OCI-LY1 (cell line): ENCODE data around the gene CRYBA1.

Source experiments
- H2AFZ ChIP-seq: fragments of 200-600 bp; sonication (generic), shearing (Covaris generic); 2 replicates; pipeline ENCODE4 v1.6.0; 2014; ENCODE audit warnings: antibody characterized with exemption, mild to moderate bottlenecking, low read length
- H3F3A ChIP-seq: fragments of 200-600 bp; sonication (generic), shearing (Covaris generic); 2 replicates; pipeline ENCODE4 v1.6.0; 2014; ENCODE audit warnings: mild to moderate bottlenecking, antibody characterized with exemption, low read length, moderate library complexity; ENCODE audit not compliant: insufficient read depth
- H3K27ac ChIP-seq: fragments of 200-600 bp; sonication (generic); 2 replicates; pipeline ENCODE4 v1.5.1; 2014; ENCODE audit warnings: low read length, mixed run types, mild to moderate bottlenecking, low read depth; ENCODE audit not compliant: poor library complexity, severe bottlenecking
- H3K27me3 ChIP-seq: fragments of 200-600 bp; sonication (generic); 2 replicates; pipeline ENCODE4 v1.6.0; 2014; ENCODE audit warnings: antibody characterized with exemption, mild to moderate bottlenecking, low read length, moderate library complexity; ENCODE audit not compliant: insufficient read depth
- H3K36me3 ChIP-seq: fragments of 200-600 bp; sonication (generic); 2 replicates; pipeline ENCODE4 v1.6.1; 2014; ENCODE audit warnings: mild to moderate bottlenecking, antibody characterized with exemption, low read length, moderate library complexity, mixed read lengths; ENCODE audit not compliant: insufficient read depth
- H3K4me1 ChIP-seq: fragments of 200-600 bp; sonication (generic); 2 replicates; pipeline ENCODE4 v1.5.1; 2014; ENCODE audit warnings: mild to moderate bottlenecking, low read length, moderate library complexity; ENCODE audit not compliant: insufficient read depth, severe bottlenecking
- H3K4me2 ChIP-seq: fragments of 200-600 bp; sonication (generic), shearing (Covaris generic); 2 replicates; pipeline ENCODE4 v1.6.1; 2014; ENCODE audit warnings: low read length
- H3K4me3 ChIP-seq: fragments of 200-600 bp; sonication (generic); 2 replicates; pipeline ENCODE4 v1.5.1; 2014; ENCODE audit warnings: low read length, low read depth, mild to moderate bottlenecking, mixed read lengths; ENCODE audit not compliant: poor library complexity, severe bottlenecking
- H3K79me2 ChIP-seq: fragments of 200-600 bp; shearing (Covaris generic); 2 replicates; pipeline ENCODE4 v1.6.1; 2016; ENCODE audit warnings: mixed run types, low read length, mixed read lengths; ENCODE audit not compliant: insufficient read depth
- H3K9ac ChIP-seq: fragments of 200-600 bp; sonication (generic), shearing (Covaris generic); 2 replicates; pipeline ENCODE4 v1.6.1; 2014; ENCODE audit warnings: mild to moderate bottlenecking, low read length, mixed read lengths
- H3K9me2 ChIP-seq: fragments of 200-600 bp; sonication (generic), shearing (Covaris generic); 2 replicates; pipeline ENCODE4 v1.6.1; 2014; ENCODE audit warnings: low read depth, mild to moderate bottlenecking, low read length, mixed read lengths
- H3K9me3 ChIP-seq: fragments of 200-600 bp; shearing (Covaris generic); 2 replicates; pipeline ENCODE4 v1.6.1; 2014; ENCODE audit warnings: low read length, mixed read lengths
- H4K20me1 ChIP-seq: fragments of 200-600 bp; sonication (generic), shearing (Covaris generic); 2 replicates; pipeline ENCODE4 v1.6.0; 2016; ENCODE audit warnings: mild to moderate bottlenecking, low read length; ENCODE audit not compliant: insufficient read depth
- EZH2 ChIP-seq: fragments of 200-600 bp; sonication (generic), shearing (Covaris generic); IDR thresholded peaks from 2 replicates; pipeline ENCODE4 v1.8.0; 2017; ENCODE audit warnings: borderline replicate concordance, mixed run types, mild to moderate bottlenecking, antibody characterized with exemption, low read length, moderate library complexity, mixed read lengths
- TF ChIP-seq, protein P1 (sequence below): fragments of 200-600 bp; sonication (generic), shearing (Covaris generic); IDR thresholded peaks from 2 replicates; pipeline ENCODE4 v1.5.1; 2017; ENCODE audit warnings: mild to moderate bottlenecking, antibody characterized with exemption, low read length, moderate library complexity, mixed read lengths

The CRYBA1 gene

DNA sequence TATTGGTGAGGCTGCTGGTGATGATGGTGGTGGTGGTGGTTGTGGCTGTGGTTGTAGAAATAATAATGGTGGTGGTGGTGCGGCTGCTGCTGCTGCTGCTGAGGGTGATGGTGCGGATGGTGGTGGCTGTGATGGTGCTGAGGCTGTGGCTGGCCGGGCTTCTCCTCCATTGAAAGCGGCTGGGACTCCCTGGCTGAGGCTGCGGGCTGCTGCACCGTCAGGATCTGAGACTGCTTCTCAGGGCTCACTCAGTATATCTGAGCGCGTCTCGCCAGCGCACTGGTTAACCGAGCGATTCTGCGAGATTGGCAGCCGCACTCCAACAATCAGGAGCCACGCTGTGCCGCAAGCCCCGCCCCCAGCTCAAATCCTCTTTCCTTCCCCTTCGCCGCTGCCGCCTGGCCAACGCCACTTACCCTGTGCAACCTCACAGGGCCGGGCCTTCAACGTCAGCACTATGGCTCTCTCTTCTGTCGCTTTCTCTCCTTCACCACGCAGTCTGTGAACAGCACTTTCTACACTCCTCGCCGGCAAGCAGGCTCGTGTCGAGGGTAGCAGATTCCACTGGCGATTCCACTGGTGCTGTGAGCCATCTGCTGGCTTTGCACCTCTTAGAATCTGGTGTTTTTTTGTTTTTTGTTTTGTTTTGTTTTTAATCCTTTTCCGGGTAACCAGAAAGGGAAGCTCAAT, 47.4 kb downstream of the CRYBA1 start, which contains the start of gene NUFIP2:
Gene NUFIP2, minus strand, starts transcription at position 259 of the 690 bp plus-strand sequence. Its CDS starts 89 bp downstream, at position 170.
- no peak for TF ChIP-seq EZH2
- TF ChIP-seq, protein P1, sequence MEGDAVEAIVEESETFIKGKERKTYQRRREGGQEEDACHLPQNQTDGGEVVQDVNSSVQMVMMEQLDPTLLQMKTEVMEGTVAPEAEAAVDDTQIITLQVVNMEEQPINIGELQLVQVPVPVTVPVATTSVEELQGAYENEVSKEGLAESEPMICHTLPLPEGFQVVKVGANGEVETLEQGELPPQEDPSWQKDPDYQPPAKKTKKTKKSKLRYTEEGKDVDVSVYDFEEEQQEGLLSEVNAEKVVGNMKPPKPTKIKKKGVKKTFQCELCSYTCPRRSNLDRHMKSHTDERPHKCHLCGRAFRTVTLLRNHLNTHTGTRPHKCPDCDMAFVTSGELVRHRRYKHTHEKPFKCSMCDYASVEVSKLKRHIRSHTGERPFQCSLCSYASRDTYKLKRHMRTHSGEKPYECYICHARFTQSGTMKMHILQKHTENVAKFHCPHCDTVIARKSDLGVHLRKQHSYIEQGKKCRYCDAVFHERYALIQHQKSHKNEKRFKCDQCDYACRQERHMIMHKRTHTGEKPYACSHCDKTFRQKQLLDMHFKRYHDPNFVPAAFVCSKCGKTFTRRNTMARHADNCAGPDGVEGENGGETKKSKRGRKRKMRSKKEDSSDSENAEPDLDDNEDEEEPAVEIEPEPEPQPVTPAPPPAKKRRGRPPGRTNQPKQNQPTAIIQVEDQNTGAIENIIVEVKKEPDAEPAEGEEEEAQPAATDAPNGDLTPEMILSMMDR, result no peak
- Histone ChIP-seq H3K79me2 (peaks cover 40% of the 10 kb centered on the region), H3K27ac (peak within 1 kb of the TSS; percentile 91), H3K27me3 (no peaks in the 10 kb centered on the region), H3K36me3 (peaks cover 21% of the 10 kb centered on the region), H4K20me1 (no peaks in the 10 kb centered on the region), H3K9ac (peak within 1 kb of the TSS; percentile 83), H3K9me2 (no peaks in the 10 kb centered on the region), H3K9me3 (no peaks in the 10 kb centered on the region), H3F3A (0 out of 2 replicates have a peak, but pooled peaks cover 4% of the 10 kb centered on the region), H3K4me2 (peak within 1 kb of the TSS; percentile 72), H3K4me1 (peaks cover 28% of the 10 kb centered on the region), H3K4me3 (peak within 1 kb of the TSS; percentile 75), H2AFZ (peak within 1 kb of the TSS; percentile 4; the same call in 1 of the 2 replicates)

DNA sequence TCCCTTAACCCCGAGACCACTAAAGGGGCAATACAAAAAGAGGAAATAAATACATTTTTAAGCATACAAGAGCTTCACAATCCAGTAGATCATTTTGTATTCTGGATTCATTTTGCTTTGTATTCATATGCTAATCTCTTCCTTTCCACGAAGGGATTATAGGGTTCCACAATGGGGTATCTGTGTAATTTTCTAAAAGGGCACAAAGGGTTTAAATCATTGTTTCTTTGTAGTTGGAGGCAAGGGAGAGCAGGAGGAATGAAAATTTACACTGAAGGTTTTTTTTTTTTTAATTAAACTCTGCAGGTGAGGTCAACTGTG, 47.9 kb downstream of the CRYBA1 start:
- Histone ChIP-seq H3F3A (0 out of 2 replicates have a peak, but pooled peaks cover 4% of the 10 kb centered on the region), H3K4me3 (peak overlapping the region; percentile 75), H2AFZ (peak overlapping the region; percentile 4; the same call in 1 of the 2 replicates), H3K27me3 (no peaks in the 10 kb centered on the region), H3K9ac (peak overlapping the region; percentile 72), H3K4me1 (peaks cover 28% of the 10 kb centered on the region), H3K9me2 (no peaks in the 10 kb centered on the region), H4K20me1 (no peaks in the 10 kb centered on the region), H3K4me2 (peak overlapping the region; percentile 72), H3K36me3 (peaks cover 16% of the 10 kb centered on the region), H3K27ac (peak overlapping the region; percentile 91), H3K9me3 (no peaks in the 10 kb centered on the region), H3K79me2 (peaks cover 35% of the 10 kb centered on the region)
- no peak for TF ChIP-seq EZH2
- TF ChIP-seq, protein P1, result no peak

DNA sequence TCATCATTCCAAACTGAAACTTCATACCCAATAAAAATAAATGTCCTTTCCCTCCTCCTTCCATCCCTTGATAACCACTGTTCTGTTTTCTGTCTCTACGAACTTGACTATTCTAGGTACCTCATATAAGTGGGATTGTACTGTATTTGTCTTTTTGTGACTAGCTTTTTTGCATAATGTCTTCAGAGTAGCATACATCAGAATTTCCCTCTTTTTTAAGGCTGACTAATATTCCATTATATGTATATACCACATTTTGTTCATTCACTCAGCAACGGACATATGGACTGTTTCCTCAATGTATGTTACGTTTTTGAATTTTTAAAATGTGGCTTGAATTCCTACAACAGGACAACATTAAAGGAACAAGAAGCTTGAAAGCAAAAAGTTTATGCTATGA, 48.8 kb downstream of the CRYBA1 start:
- peaks cover 22% of the 10 kb centered on the region for H3K4me1 ChIP-seq
- H2AFZ ChIP-seq, result no peak overlapping the region
- H3K79me2 ChIP-seq, result peaks cover 26% of the 10 kb centered on the region
- H3K9me3 ChIP-seq, result no peaks in the 10 kb centered on the region
- H3F3A ChIP-seq, result 0 out of 2 replicates have a peak, but pooled peaks cover 4% of the 10 kb centered on the region
- no peak for TF ChIP-seq EZH2
- TF ChIP-seq, protein P1, result no peak
- H3K27me3 ChIP-seq, result no peaks in the 10 kb centered on the region
- no peaks in the 10 kb centered on the region for H4K20me1 ChIP-seq
- H3K9me2 ChIP-seq, result no peaks in the 10 kb centered on the region
- no peak overlapping the region for H3K4me3 ChIP-seq
- no peak overlapping the region for H3K9ac ChIP-seq
- no peak overlapping the region for H3K4me2 ChIP-seq
- H3K36me3 ChIP-seq, result peaks cover 7% of the 10 kb centered on the region
- no peak overlapping the region for H3K27ac ChIP-seq
